ENCODE measurements around the gene LARP4B.

DNA sequence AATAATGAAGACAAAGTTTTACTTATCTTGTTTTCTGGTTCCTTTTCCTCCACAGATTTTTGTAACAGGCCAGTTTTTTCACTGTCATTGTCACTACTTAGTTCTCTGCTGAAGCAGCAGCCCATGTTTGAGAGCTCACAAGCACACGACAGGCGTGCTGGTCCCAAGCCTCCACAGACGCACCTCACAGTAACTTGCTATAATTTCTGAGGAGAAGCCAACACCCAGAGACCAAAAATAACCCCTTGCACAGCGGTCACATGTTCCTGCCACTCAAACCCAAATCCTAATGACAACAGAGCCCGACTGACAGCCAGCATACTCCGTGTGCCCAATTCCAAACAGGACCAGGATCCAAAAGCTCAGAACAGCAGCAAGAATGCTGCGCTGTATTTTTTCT lies 58.5 kb downstream of the LARP4B start:
- TF ChIP-seq POLR2A (IDR thresholded peaks at IDR 0.05; ENCODE audit: low read length) (no peak), GATA1 (IDR thresholded peaks at IDR 0.05; ENCODE audit: low read depth, low read length) (no peak)

Measured in erythroblast (primary cell).